Kidney (tissue), 14 donors: ENCODE measurements around the gene TCP11. TPM values are rescaled to one million over a fixed set of nuclear protein-coding genes. Genes with fewer than 3 reads are reported as not detected.

ENCODE experiments used
- DNase-seq, 5 donors: peaks; one replicate each; pipeline ENCODE4 v3.0.0-alpha.2; 2013 to 2020
- FAIRE-seq: peaks from 2 replicates; lab custom pipeline; 2012; peaks lifted over from hg19 to GRCh38; lab: Jason Lieb, UNC
- H3K27ac ChIP-seq, 2 donors: one replicate each; pipeline ENCODE4 v1.7.0; 2013; ENCODE audit warnings: low read depth in 2 of 2, low read length in 2 of 2, inconsistent platforms in 1 of 2
- H3K27me3 ChIP-seq: one replicate; pipeline ENCODE4 v1.7.1; 2013; ENCODE audit warnings: low read length, inconsistent platforms; ENCODE audit not compliant: control insufficient read depth, insufficient read depth
- H3K36me3 ChIP-seq, 3 donors: one replicate each; pipeline versions ENCODE4 v1.7.0 to v1.7.1; 2013; ENCODE audit warnings: low read length in 3 of 3, control low read depth in 1 of 3, inconsistent platforms in 1 of 3; ENCODE audit not compliant: insufficient read depth in 3 of 3, control insufficient read depth in 2 of 3
- H3K4me1 ChIP-seq, 3 donors: one replicate each; pipeline versions ENCODE4 v1.7.0 to v1.7.1; 2013; ENCODE audit warnings: low read length in 3 of 3, inconsistent platforms in 1 of 3, low read depth in 1 of 3; ENCODE audit not compliant: control insufficient read depth in 2 of 3, insufficient read depth in 2 of 3
- H3K4me3 ChIP-seq, 3 donors: one replicate each; pipeline versions ENCODE4 v1.7.0 to v1.8.1; 2013; ENCODE audit warnings: low read length in 3 of 3, control low read depth in 1 of 3, inconsistent platforms in 1 of 3
- H3K9ac ChIP-seq, 3 donors: one replicate each; pipeline versions ENCODE4 v1.7.0 to v1.7.1; 2013; ENCODE audit warnings: low read length in 3 of 3, control low read depth in 1 of 3, inconsistent platforms in 1 of 3
- H3K9me3 ChIP-seq, 3 donors: one replicate each; pipeline versions ENCODE4 v1.7.0 to v1.7.1; 2013; ENCODE audit warnings: low read length in 3 of 3, control low read depth in 1 of 3, inconsistent platforms in 1 of 3; ENCODE audit not compliant: control insufficient read depth in 2 of 3, insufficient read depth in 1 of 3
- CTCF ChIP-seq: IDR thresholded peaks from 3 replicates; pipeline ENCODE4 v1.5.1; 2012; ENCODE audit warnings: mild to moderate bottlenecking, moderate library complexity, borderline replicate concordance; ENCODE audit not compliant: insufficient read depth; ENCODE audit errors: extremely low read depth
- intact Hi-C: fragments of 100-400 bp; cut with DNase I; formaldehyde crosslinking; loops from one replicate; pipeline ENCODE4 v1.11.1; 2022
- polyA plus RNA-seq: library from polyadenylated mRNA; stranded (reverse); fragments of 350-450 nt; fragmentation: Illumina TruSeq; extraction: RNeasy Lipid Tissue Mini Kit (QIAGEN cat#74804); gene quantifications from one replicate; pipeline ENCODE4 v1.2.3, GENCODE V29; 2014; ENCODE audit warnings: low read depth, low replicate concordance; ENCODE audit not compliant: insufficient read depth
- total RNA-seq: library from RNA; stranded (reverse); fragmentation: NEBNext Ultra II Directional; extraction: Animal tissue kit (Norgen Biotek cat#: 25700); gene quantifications from one replicate; pipeline ENCODE4 v1.2.1, GENCODE V29; 2021
- donor health status: control.
- donor health status: control.
- donor health status: control.
- donor health status: control.
- donor health status: control.
- donor health status: DM: yes; HTN: yes; CAD: no.
- donor health status: Normal renal cell carcinoma (clear cell type).

TCP11 gene
- total and polyA plus RNA-seq, 2 donors from 2014 or later = 0.41 to 0.50 TPM

- Histone ChIP-seq H3K9me3 (no peaks in the 10 kb centered on the region), H3K27me3 (no peaks in the 10 kb centered on the region), H3K4me1 (no peaks in the 10 kb centered on the region), H3K4me3 (no peak overlapping the region), H3K36me3 (no peaks in the 10 kb centered on the region), H3K27ac (no peak overlapping the region), H3K9ac (no peak overlapping the region)
- DNase-seq (no peak), FAIRE-seq (no peak)
- intact Hi-C loops = no loop called here
- TF ChIP-seq CTCF = no peak
These were observed 33.4 kb upstream of the TCP11 start for GRCh38 chr6:35174501-35174900.

DNA sequence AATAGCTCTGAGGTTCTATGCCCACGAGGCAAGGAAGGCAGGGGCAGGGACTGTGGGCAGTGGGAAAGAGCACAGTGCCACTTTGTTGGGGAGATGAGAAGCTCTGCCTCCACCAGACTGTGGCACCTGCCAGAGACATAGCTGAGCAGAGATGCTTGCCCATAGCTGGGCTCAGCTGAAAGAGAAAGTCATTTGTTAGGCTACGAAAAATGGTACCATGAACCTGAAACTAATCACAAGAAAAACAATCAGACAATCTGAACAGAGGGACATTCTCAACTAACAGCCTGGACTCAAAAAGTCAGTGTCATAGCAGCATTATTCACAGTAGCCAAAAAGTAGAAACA lies 32.9 kb upstream of the TCP11 start:
- DNase-seq = no peak
- Histone ChIP-seq H3K4me3 (no peak overlapping the region), H3K36me3 (no peaks in the 10 kb centered on the region), H3K4me1 (no peaks in the 10 kb centered on the region), H3K27ac (no peak overlapping the region), H3K9ac (no peak overlapping the region), H3K27me3 (no peaks in the 10 kb centered on the region), H3K9me3 (no peaks in the 10 kb centered on the region)
- intact Hi-C loops = no loop called here
- TF ChIP-seq CTCF = no peak
- FAIRE-seq = no peak

- intact Hi-C loops = no loop called here
- no peak for TF ChIP-seq CTCF
- FAIRE-seq = no peak
- no peak overlapping the region for H3K4me3 ChIP-seq
- H3K4me1 ChIP-seq = peaks cover 0 to 3% (median 0%) of the 10 kb centered on the region in 3 donors
- no peaks in the 10 kb centered on the region for H3K9me3 ChIP-seq
- no peak overlapping the region for H3K9ac ChIP-seq
- no peak for DNase-seq
- no peaks in the 10 kb centered on the region for H3K36me3 ChIP-seq
- no peaks in the 10 kb centered on the region for H3K27me3 ChIP-seq
- no peak overlapping the region for H3K27ac ChIP-seq
These were observed 32.4 kb upstream of the TCP11 start for GRCh38 chr6:35173427-35174087.

- Histone ChIP-seq H3K9me3 (no peaks in the 10 kb centered on the region), H3K9ac (no peak overlapping the region), H3K27ac (no peak overlapping the region), H3K4me3 (no peak overlapping the region), H3K4me1 (peaks cover 0 to 3% (median 0%) of the 10 kb centered on the region in 3 donors), H3K36me3 (no peaks in the 10 kb centered on the region), H3K27me3 (no peaks in the 10 kb centered on the region)
- TF ChIP-seq CTCF = no peak
- FAIRE-seq (no peak), DNase-seq (no peak)
- intact Hi-C loops = no loop called here
These were observed 31.9 kb upstream of the TCP11 start for GRCh38 chr6:35173044-35173426.
